SIG-M5 treated with dmso at 0.1 percent for 504 hours (cell line): Measurements from ENCODE around the gene ENTHD1.
"Not testable (repeated sequence)": the region's sequence is repeated elsewhere in the genome, so short reads cannot be mapped to it uniquely, and the experiment has no call there.

Source experiments
- DNase-seq: peaks from one replicate; lab custom pipeline; 2025; ENCODE audit not compliant: unreplicated experiment; lab: John Stamatoyannopoulos, UW

ENTHD1 gene

DNA sequence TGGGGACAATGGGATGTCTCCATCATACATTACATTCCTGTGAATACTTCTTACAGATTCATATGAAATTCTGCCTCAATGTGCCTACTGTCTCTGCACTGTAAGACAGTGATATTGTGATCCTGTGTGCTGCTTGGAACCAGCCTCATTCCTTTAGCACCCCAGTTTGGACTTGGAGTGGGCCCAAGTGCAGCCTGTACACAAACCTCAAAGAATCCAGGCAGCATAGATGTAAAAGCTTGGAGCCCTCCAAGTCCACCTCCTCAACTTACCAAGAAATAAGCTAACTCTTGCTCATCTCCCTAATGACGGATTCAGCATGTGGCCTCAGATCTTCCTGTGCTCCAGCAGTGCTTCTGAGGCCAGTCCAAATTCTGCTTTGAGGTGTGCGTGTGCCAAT lies 31.7 kb upstream of the ENTHD1 start:
- no peak for DNase-seq

DNA sequence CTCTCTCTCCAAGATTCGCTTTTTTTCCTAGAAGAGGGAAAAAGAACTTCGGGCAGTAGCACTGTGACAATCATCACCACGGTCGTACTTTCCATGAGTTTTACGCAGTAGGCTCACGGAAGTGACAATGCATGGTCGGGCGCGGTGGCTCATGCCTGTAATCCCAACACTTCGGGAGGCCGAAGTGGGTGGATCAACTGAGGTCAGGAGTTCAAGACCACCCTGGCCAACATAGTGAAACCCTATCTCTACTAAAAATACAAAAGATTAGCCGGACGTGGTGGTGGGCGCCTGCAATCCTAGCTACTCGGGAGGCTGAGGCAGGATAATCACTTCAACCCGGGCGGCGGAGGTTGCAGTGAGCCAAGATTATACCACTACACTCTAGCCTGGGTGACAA lies 30.7 kb upstream of the ENTHD1 start:
- no peak for DNase-seq

DNA sequence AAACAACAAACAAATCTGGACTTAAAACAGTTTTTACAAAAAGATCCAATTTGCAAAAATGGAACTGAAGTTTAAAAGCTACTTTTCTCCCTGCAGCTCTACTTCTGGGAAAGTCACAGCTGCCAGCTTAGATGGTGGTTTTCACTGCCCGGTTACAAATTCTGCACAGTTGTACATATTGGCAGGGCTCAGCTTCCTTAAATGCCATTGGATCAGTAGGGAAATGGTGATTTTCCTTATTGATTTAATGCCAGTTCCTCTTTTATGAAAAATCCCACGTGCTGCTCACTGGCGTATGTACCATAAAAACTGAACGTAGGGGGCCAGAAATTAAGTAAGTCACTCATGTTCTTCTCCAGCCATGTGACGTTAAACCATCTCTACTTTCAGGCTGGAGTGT lies 30.1 kb upstream of the ENTHD1 start:
- no peak for DNase-seq

DNA sequence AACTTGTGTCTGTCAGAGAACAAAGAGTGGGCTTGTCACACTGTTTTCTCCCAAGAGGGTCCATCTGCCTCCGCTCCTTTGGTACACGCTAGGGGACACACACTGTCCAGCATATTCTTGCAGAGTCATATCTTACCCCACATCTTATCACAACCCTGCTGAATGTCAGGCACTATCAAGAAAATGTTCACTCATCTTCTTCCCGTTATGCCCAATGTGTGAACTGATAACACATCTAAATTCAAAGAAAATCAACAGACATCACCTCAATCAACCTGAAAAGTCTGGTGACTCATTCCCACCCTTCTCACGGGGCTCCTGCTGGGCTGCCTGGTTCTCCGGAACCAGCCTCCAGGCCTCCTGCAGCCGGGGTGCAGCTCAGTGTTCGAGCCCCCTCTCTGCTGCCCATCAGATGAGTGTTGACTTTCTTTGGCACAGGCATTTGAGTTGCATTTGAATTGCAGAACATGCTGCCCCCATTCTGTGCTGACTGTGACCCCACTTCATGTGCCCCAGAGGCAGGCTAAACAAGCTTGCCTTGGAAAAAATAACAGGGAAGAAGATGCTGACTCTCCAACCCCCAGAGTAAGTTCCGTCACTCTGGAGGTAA lies 26.7 kb upstream of the ENTHD1 start:
- no peak for DNase-seq

DNA sequence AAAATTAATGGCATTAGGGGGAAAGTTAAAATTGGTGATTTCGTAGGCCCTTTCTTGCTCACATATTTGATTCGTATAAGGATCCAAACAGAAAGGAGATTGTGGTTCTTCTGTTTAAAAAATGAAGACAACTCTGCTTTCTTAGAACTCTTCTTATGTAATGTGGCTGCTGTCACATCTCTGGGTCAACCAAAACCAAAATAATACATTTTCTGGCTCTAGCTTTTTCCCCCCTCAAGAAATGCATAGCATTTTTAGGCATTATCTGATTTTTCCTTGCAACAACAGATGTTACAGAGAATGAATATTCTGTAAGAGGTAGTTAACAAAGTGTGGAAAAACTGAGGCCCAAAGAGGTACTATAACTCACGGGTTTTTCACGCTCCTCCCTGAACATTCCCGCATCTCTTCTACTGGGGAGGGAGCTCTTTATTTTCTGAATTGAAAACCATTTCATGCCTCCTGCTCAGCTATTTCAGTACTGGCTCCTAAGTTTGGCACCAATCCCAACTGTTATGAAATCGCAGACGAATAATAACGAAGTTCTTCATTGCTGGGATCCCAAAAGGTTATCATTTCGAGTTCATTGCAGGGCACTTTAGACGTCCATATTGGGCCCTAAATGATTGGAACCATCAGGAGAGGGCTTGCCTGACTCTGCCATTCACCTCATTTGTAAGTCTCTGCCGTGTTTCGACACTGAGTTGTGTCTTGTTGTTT lies 24.4 kb upstream of the ENTHD1 start:
- DNase-seq = no peak

DNA sequence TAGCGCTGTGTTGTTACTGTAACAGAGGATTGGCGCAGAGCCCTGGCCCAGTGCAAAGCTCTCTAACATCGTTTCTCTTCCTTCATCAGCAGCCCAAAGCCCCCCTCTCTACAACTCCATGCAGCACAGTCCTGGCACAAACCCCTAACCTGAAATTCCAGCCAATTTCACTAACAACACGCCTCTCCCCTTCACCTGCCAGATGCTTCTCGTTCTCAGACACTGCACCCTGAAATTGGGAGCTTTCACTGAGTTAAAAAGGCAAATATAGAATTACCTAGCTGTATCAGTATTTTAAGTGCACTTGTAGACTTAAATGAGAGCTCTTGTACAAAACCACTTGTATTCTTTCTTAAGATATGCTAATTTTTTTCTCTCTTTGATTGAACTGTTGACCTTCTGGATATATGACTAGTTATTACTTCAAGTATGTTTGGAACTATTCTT lies 23.7 kb upstream of the ENTHD1 start:
- DNase-seq = no peak

DNA sequence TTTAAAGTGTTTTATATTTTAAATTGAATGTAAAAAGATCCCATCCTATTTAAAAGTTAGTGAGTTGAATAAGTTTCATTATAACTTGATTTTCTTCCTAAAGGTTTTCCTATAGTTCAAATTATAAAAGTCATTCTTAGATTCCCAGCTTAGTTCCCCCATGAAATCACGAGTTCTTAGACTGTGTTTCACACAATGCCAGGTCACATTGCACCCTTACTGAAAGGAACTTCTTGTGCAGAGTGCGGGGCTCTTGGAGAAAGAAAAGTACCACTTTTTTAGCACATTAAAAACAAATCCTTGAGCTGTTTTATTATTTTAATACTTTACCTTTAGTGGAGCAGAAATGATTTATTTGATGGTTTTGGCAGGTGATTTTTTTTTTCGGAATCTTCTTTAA lies 22.9 kb upstream of the ENTHD1 start:
- DNase-seq = no peak

DNA sequence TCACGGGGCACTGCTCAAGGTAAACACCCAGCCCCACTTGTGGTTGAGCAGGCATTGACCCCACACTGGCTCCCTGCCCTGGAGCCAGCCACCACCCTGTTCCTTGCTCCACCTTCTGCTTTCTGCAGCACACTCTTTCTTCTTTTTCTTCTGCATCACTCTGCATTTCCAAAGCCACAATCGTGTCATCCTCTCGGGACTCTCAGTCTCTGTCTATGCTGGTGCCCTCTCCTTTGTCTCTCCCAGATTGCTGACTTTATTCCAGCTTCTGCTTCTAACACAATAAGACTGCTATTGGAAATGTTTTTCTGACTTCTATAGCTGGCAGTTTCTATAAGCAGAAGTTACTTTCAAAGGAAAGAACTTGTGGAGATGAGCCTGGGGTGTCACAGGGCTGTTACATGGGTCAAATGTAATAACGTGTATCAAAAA lies 21.8 kb upstream of the ENTHD1 start:
- DNase-seq = no peak

DNA sequence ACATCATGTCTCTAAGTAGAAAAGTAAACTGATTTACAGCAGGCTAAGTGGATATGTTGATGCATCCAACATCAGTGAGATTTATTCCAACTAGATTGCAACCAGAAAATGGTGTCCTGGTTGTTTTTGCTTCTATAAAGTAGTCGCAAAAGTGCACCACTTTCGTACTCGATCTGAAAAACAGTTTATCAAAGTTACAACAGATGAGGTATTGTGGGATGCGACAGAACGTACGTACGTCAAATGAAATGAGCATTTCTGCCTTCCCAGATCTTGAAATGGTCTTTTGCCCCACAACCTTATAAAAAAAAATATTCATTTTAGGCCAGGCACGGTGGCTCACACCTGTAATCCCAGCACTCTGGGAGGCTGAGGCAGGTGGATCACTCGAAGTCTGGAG lies 21.0 kb upstream of the ENTHD1 start:
- no peak for DNase-seq

DNA sequence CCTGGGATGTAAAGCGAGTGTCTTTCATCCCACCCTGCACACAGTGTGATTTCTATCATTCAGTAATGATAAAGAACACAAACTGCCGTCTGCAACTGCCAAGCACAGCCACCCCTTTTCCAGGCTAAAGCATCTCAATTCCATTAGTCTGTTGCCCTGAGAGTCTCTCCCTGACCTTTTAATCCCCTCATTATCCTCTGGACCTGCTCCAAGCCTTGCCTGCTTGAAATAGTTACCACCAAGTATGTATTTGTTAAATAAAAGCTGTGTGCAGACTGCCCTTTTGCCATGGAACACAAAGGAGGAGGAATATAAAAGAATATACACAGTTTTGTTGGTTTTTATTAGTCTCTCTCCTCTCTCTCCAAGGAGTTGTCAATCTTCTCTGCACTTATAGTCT lies 20.3 kb upstream of the ENTHD1 start:
- DNase-seq = no peak

DNA sequence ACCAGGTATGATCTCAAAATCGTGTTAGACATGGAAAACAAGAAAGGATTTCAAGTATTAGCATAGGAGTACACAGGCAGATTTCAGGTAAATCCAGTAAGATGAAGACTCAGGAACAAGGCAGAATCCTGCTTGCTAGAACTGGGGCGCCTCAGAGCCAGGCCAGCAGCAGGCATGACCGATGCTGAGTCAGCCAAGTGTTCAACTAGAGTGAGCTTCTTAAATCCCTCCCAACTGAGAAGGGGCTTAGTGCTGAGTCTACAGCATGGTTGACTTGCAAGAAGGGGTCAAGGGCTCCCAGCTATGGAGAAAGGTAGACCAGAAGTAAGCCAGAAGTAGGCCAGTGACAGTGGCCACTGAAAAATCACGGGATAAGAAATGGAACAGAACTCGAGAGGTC lies 19.8 kb upstream of the ENTHD1 start:
- no peak for DNase-seq

DNA sequence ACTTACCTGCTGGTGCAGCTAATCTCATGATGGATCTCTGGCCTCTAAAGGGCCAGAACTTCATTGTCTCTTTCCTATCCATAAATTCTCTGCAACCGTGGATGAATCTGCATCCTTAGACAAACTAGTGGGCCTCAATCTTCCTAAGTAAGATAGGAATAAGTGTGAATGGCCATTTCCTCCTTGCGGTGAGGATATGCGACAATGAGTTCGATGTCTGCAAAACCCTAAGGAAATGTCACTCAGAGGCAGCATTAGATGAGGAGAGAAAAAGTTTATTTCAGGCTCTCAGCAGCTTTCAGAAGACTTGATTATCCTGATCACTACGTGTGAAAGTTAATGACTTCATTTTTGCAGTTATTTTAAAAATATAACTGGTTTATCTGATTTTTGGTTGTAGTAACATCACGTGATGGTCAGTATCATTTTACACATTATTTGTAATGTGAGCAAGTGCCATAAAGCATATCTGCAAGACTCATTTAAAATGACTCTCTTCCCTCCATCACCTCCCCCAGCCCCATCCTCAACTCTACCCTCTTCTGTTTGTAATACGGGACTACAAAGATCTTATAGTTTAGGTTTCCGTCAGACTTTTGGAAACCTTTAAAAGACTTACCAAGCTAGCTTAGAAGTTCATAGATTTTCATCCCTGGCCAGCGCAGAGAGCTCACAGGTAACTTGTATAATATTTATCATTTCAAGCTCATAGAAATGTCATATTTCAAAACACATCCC lies 17.5 kb upstream of the ENTHD1 start:
- no peak for DNase-seq

DNA sequence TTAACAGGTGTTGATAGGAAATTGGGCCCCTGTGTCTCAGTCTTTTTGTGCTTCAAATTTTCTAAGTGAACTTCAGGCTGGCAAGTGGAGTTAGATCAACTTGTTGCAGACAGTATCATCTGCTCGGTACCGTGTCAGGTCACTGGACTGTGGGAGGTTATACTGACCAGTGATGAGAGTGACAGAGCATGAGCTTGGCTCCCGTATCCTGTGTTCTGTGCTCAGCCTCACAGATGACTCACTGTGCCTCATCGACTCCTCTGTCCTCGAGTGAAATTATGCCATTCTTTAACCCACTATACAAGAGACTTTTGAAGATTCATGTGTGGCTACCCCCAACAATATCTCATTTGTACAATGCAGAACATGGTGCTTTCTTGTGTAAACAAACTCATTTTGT lies 15.2 kb upstream of the ENTHD1 start:
- DNase-seq = no peak

DNA sequence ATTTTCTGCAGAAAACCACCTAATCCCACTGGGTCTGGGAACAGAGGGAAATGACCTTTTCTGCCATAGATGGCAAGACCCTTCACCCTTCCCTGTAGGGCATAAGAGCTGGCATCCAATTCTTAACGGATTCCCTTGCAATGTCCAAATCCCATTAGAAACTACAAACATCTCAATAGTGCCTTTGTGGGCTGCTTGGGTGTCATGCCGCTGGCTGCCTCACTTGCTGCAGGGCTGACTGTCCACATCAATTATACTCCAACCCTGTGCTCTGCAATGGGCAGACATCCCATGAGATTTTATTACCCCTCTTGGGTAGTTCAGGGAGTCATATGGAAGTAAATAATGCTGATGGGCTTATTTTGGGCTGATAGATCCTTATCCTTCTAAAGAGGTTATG lies 14.6 kb upstream of the ENTHD1 start:
- DNase-seq = no peak

DNA sequence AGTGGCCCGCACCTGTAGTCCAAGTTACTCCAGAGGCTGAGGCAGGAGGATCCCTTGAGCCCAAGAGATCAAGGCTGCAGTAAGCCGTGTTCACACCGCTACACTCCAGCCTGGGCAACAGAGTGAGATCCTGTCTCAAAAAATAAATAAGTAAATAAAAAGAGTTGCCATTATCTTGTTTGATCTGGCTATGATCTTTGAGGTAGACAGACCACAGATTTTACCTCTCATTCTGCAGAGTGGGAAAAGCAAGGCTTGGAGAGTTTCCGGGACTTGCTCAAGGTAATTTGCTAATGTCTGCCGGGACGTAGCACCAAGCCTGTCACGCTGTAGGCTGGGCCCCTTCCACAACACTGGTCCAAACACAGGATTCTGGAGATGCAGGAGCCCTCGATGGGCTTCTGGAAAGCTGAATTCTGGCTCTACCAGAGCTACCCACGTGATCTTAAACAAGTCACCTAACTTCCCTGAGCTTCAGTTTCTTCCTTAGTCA lies 14.1 kb upstream of the ENTHD1 start:
- no peak for DNase-seq

DNA sequence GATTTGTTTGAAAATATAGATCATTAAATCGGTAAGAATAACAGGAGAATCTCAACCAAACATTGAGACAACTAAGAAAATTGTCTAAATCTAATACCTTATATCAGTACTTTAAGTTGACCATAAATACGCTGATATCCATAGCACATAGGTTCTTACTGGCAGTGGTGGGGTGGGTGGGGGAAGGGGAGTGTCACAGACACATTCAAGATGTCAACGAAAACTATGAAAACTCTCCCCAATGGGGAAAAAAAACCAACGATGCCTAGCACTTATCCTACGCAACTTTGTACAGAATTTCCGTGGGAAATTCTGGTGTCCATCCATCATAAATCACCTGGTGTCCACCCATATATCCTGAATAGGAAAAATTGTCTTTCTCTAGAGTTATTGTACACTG lies 13.5 kb upstream of the ENTHD1 start:
- no peak for DNase-seq

DNA sequence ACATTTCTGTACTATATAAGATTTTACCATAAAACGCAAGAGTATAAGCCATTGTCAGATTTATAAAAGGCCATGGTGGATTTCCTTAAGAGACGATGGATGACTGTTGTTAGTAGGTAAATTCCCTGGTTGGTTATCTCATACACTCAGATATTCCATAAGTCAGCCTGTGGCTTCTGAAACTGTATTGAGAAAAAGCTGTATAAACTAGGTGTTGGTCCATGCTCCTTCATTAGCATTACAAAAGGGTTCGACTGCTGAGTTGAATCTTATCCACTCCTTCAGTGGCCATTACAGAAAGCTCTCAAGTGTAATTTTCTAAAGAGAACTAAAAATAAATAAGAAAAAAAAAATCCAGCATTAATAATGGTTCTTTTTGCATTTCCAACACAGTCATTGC lies 12.6 kb upstream of the ENTHD1 start:
- DNase-seq = no peak

DNA sequence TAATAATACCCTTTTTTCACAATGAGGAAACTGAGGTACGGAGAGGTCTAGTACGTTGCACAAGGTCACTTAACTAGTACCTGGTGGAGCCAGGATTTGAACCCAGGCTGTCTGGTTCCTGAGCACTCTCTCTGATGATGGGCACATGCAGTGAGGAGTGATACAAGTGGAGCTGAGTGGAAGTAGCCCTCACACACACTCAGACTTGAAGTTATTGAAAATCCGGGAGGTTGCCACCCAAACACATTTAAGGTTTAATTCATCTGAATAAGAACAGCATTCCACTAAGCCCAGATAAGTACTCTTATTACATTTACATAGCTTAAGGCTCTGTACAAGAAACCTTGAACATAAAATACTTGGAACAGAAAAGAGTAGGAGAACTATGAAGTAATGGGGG lies 12.1 kb upstream of the ENTHD1 start:
- no peak for DNase-seq

DNA sequence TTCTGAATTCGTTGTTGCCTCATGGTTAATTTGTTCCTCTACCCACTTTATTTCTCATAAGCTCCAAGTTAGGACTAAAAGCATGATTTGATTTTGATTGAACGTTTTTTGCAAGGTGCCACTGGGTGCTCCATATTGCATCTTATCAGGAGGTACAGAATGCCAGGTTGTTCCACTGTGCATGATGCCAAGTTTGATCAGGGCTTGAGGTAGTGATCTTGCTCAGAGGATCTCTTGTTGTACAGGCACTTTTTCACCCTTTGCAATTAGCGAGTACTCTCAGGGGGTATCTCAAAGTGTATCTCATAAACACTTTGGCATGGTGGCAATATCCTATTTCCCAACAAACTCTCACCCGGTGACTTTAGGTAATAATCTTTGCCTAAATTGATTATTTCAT lies 11.3 kb upstream of the ENTHD1 start:
- no peak for DNase-seq

DNA sequence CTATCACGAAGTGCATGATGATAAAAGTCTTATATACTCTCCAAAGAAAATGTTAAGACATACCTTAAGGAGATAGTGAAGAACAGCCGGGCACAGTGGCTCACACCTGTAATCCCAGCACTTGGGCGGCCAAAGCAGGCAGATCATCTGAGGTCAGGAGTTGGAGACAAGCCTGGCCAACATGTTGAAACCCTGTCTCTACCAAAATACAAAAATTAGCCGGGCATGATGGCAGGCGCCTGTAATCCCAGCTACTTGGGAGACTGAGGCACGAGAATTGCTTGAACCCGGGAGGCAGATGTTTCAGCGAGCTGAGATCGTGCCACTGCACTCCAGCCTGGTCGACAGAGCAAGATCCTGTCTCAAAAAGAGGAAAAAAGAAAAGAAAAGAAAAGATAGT lies 10.5 kb upstream of the ENTHD1 start:
- DNase-seq = not testable (repeated sequence)

DNA sequence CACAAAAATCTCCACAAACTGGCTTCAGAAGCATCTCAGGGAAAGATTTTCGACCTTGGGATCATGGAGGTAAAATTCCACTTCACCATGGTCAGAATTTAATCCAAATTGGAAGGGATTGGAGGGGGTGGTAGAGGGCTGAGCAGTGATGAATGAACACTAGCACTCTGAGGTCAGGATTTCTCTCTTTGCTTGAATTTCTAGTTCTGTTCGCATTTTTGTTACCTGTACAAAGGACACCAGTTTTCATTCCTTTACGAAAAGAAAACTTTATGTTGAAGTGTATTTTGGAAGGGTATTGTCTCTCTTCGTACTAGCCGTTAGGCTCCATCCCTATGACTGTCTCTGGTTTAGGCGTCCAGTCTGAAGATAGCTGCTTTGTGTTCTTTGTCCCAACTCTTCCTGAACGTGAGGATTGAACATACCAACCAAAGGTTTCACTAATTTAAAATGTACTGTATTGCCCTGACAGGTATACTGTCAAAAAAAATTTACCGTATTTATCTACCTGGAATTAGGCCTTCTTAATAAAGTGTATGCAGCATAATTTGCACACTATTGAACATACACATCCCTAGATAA lies 8.1 kb upstream of the ENTHD1 start:
- DNase-seq = no peak
